Measurements from ENCODE around the gene RNASE8.

GRCh38 chr14:21018286-21018685 is 39.3 kb upstream of the RNASE8 start:
- TF ChIP-seq, protein P1, sequence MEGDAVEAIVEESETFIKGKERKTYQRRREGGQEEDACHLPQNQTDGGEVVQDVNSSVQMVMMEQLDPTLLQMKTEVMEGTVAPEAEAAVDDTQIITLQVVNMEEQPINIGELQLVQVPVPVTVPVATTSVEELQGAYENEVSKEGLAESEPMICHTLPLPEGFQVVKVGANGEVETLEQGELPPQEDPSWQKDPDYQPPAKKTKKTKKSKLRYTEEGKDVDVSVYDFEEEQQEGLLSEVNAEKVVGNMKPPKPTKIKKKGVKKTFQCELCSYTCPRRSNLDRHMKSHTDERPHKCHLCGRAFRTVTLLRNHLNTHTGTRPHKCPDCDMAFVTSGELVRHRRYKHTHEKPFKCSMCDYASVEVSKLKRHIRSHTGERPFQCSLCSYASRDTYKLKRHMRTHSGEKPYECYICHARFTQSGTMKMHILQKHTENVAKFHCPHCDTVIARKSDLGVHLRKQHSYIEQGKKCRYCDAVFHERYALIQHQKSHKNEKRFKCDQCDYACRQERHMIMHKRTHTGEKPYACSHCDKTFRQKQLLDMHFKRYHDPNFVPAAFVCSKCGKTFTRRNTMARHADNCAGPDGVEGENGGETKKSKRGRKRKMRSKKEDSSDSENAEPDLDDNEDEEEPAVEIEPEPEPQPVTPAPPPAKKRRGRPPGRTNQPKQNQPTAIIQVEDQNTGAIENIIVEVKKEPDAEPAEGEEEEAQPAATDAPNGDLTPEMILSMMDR (IDR thresholded peaks at IDR 0.05) = no peak
- TF ChIP-seq EP300 (IDR thresholded peaks at IDR 0.05; ENCODE audit: low read depth) (no peak), POLR2AphosphoS5 (IDR thresholded peaks at IDR 0.05) (no peak), POLR2A (IDR thresholded peaks at IDR 0.05) (no peak)
